Sigmoid colon (tissue), 4 donors: ENCODE measurements around the gene COG7.

Source experiments
- POLR2A ChIP-seq, 2 donors: fragments of 450-650 bp; IDR thresholded peaks; one replicate each; pipeline ENCODE4 v1.6.1; 2016; ENCODE audit warnings: antibody characterized with exemption in 2 of 2, mild to moderate bottlenecking in 2 of 2, moderate library complexity in 2 of 2
- POLR2AphosphoS5 ChIP-seq, 4 donors: sonication (generic); formaldehyde crosslinking; IDR thresholded peaks; one replicate each; pipeline ENCODE4 v1.6.1; 2017; ENCODE audit warnings: antibody characterized with exemption in 4 of 4
- TF ChIP-seq, protein P1 (sequence below), 4 experiments: fragments of 450-650 bp in 3 of 4; fragments of 200-600 bp in 1 of 4; IDR thresholded peaks; one replicate each; pipeline ENCODE4 v1.5.1; 2016 to 2019; ENCODE audit warnings: antibody characterized with exemption in 4 of 4, mild to moderate bottlenecking in 3 of 4, moderate library complexity in 2 of 4

DNA sequence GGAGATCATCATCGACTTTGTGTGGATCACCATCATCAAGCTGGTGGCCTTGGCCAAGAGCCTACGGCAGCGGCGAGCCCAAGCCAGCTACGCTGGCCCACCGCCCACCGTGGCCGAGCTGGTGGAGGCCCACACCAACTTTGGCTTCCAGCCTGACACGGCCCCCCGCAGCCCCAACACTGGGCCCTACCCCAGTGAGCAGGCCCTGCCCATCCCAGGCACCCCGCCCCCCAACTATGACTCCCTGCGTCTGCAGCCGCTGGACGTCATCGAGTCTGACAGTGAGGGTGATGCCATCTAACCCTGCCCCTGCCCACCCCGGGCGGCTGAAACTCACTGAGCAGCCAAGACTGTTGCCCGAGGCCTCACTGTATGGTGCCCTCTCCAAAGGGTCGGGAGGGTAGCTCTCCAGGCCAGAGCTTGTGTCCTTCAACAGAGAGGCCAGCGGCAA, 72.5 kb downstream of the COG7 start:
- TF ChIP-seq, protein P1, sequence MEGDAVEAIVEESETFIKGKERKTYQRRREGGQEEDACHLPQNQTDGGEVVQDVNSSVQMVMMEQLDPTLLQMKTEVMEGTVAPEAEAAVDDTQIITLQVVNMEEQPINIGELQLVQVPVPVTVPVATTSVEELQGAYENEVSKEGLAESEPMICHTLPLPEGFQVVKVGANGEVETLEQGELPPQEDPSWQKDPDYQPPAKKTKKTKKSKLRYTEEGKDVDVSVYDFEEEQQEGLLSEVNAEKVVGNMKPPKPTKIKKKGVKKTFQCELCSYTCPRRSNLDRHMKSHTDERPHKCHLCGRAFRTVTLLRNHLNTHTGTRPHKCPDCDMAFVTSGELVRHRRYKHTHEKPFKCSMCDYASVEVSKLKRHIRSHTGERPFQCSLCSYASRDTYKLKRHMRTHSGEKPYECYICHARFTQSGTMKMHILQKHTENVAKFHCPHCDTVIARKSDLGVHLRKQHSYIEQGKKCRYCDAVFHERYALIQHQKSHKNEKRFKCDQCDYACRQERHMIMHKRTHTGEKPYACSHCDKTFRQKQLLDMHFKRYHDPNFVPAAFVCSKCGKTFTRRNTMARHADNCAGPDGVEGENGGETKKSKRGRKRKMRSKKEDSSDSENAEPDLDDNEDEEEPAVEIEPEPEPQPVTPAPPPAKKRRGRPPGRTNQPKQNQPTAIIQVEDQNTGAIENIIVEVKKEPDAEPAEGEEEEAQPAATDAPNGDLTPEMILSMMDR (IDR thresholded peaks at IDR 0.05) = no peak
- TF ChIP-seq POLR2AphosphoS5 (IDR thresholded peaks at IDR 0.05) (no peak), POLR2A (IDR thresholded peaks at IDR 0.05) (no peak)
